DND-41 (cell line): Measurements from ENCODE around the gene PREX1.

Experiments
- EZH2 ChIP-seq: IDR thresholded peaks from 3 replicates; pipeline ENCODE4 v1.6.1; 2012; ENCODE audit warnings: borderline replicate concordance, low read depth, mild to moderate bottlenecking, moderate library complexity, low read length, inconsistent platforms; ENCODE audit not compliant: severe bottlenecking
- TF ChIP-seq, protein P1 (sequence below): IDR thresholded peaks from 2 replicates; pipeline ENCODE4 v1.5.1; 2012; ENCODE audit warnings: borderline replicate concordance, low read length, moderate library complexity, mild to moderate bottlenecking; ENCODE audit not compliant: poor library complexity, severe bottlenecking; ENCODE audit errors: extremely low read depth

- TF ChIP-seq, protein P1, sequence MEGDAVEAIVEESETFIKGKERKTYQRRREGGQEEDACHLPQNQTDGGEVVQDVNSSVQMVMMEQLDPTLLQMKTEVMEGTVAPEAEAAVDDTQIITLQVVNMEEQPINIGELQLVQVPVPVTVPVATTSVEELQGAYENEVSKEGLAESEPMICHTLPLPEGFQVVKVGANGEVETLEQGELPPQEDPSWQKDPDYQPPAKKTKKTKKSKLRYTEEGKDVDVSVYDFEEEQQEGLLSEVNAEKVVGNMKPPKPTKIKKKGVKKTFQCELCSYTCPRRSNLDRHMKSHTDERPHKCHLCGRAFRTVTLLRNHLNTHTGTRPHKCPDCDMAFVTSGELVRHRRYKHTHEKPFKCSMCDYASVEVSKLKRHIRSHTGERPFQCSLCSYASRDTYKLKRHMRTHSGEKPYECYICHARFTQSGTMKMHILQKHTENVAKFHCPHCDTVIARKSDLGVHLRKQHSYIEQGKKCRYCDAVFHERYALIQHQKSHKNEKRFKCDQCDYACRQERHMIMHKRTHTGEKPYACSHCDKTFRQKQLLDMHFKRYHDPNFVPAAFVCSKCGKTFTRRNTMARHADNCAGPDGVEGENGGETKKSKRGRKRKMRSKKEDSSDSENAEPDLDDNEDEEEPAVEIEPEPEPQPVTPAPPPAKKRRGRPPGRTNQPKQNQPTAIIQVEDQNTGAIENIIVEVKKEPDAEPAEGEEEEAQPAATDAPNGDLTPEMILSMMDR = no peak
- TF ChIP-seq EZH2 = no peak
These were observed 13.5 kb upstream of the PREX1 start for GRCh38 chr20:48841196-48841874.
